Left ventricle myocardium inferior (tissue), 1 donor: ENCODE measurements around the gene SHISA6. TPM values are rescaled to one million over a fixed set of nuclear protein-coding genes. Genes with fewer than 3 reads are reported as not detected.
A peak's percentile ranks its signal among the peaks of the same experiment; 100 is the strongest.
"Not testable (repeated sequence)": the region's sequence is repeated elsewhere in the genome, so short reads cannot be mapped to it uniquely, and the experiment has no call there.

ENCODE experiments used
- DNase-seq: peaks from one replicate; pipeline ENCODE4 v3.0.0-alpha.2; 2020
- H3K27ac ChIP-seq: fragments of 200-600 bp; replicated peaks from 2 replicates; pipeline ENCODE4 v1.8.0; 2021
- H3K27me3 ChIP-seq: fragments of 200-600 bp; 2 replicates; pipeline ENCODE4 v1.8.0; 2021; ENCODE audit warnings: low read depth
- H3K36me3 ChIP-seq: fragments of 200-600 bp; 2 replicates; pipeline ENCODE4 v1.8.0; 2021
- H3K4me1 ChIP-seq: fragments of 200-600 bp; 2 replicates; pipeline ENCODE4 v1.8.0; 2021
- H3K4me3 ChIP-seq: fragments of 200-600 bp; 2 replicates; pipeline ENCODE4 v1.8.0; 2021; ENCODE audit warnings: mild to moderate bottlenecking, moderate library complexity
- H3K9me3 ChIP-seq: fragments of 200-600 bp; replicated peaks from 2 replicates; pipeline ENCODE4 v1.8.0; 2021
- intact Hi-C: fragments of 100-400 bp; cut with micrococcal nuclease; formaldehyde crosslinking; loops from one replicate; pipeline ENCODE4 v1.11.0; 2022
- total RNA-seq: library from RNA; stranded (reverse); fragmentation: NEBNext Ultra II Directional; extraction: Animal tissue kit (Norgen Biotek cat#: 25700); gene quantifications from one replicate; pipeline ENCODE4 v1.2.1, GENCODE V29; 2021
- TF ChIP-seq, protein P1 (sequence below): fragments of 200-600 bp; IDR thresholded peaks from 2 replicates; pipeline ENCODE4 v1.8.0; 2021; ENCODE audit warnings: antibody characterized with exemption, mild to moderate bottlenecking, borderline replicate concordance
- donor health status: DM: no; HTN: yes; CAD: no; lungs with severe emphysema.

Gene SHISA6
- total RNA-seq, 1 donor from 2014 or later, result 0.66 TPM

DNA sequence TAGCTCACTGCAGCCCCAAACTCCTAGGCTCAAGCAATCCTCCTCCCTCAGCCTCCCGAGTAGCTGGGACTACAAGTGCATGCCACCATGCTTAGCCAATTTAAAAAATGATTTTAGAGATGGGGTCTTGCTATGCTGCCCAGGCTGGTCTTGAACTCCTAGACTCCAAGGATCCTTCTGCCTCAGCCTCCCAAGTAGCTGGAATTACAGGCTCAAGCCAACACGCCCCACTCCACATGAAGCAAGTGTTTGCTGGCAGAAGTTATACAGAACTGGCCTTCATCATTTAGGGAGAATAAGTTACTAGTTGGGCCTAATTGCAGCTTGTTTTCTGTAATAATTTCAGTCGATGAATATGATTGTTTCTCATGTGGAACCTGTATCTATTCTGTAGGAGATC, 68.0 kb downstream of the SHISA6 start:
- H3K4me1 ChIP-seq, result no peaks in the 10 kb centered on the region
- no peak overlapping the region for H3K27ac ChIP-seq
- no peak overlapping the region for H3K4me3 ChIP-seq
- no peak for DNase-seq
- TF ChIP-seq, protein P1, sequence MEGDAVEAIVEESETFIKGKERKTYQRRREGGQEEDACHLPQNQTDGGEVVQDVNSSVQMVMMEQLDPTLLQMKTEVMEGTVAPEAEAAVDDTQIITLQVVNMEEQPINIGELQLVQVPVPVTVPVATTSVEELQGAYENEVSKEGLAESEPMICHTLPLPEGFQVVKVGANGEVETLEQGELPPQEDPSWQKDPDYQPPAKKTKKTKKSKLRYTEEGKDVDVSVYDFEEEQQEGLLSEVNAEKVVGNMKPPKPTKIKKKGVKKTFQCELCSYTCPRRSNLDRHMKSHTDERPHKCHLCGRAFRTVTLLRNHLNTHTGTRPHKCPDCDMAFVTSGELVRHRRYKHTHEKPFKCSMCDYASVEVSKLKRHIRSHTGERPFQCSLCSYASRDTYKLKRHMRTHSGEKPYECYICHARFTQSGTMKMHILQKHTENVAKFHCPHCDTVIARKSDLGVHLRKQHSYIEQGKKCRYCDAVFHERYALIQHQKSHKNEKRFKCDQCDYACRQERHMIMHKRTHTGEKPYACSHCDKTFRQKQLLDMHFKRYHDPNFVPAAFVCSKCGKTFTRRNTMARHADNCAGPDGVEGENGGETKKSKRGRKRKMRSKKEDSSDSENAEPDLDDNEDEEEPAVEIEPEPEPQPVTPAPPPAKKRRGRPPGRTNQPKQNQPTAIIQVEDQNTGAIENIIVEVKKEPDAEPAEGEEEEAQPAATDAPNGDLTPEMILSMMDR, result no peak
- no peaks in the 10 kb centered on the region for H3K36me3 ChIP-seq
- no peaks in the 10 kb centered on the region for H3K9me3 ChIP-seq
- H3K27me3 ChIP-seq, result peaks cover 13% of the 10 kb centered on the region
- intact Hi-C loops, result no loop called here

DNA sequence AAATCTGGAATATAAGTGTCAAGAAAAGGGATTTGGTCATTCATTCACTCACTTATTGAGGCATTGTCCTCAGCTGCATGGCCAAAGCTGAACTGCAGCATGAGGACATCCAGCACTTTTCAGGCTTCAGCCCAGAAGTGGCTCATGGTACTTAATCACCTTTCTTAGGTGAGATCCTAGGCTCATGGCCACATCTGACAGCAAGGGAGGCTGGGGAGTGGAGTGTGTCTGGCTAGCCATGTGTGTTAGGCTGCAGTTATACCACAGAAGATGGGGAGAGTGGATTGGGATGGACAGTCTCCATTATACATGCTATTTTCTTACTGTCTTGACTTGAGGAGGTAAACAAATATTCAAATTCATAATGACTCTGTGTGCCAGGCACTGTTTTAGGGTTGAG, 68.8 kb downstream of the SHISA6 start:
- H3K36me3 ChIP-seq, result no peaks in the 10 kb centered on the region
- H3K27me3 ChIP-seq, result peaks cover 13% of the 10 kb centered on the region
- intact Hi-C loops, result no loop called here
- TF ChIP-seq, protein P1, result no peak
- no peak overlapping the region for H3K27ac ChIP-seq
- H3K9me3 ChIP-seq, result no peaks in the 10 kb centered on the region
- no peaks in the 10 kb centered on the region for H3K4me1 ChIP-seq
- no peak overlapping the region for H3K4me3 ChIP-seq
- DNase-seq, result no peak

DNA sequence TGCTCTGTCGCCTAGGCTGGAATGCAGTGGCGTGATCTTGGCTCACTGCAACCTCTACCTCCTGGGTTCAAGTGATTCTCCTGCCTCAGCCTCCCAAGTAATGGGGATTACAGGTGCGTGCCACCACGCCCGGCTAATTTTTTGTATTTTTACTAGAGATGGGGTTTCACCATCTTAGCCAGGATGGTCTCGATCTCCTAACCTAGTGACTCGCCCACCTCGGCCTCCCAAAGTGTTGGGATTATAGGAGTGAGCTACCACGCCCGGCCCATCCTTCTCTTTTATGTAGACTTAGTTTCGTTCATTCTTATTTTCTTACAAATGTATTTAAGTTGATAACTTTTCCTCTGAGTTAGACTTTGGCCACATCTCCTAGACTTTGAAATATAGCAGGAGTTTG, 75.4 kb downstream of the SHISA6 start:
- H3K4me1 ChIP-seq, H3K27me3 ChIP-seq, intact Hi-C loops, H3K36me3 ChIP-seq, H3K27ac ChIP-seq, H3K4me3 ChIP-seq, DNase-seq, H3K9me3 ChIP-seq: not testable (repeated sequence)

DNA sequence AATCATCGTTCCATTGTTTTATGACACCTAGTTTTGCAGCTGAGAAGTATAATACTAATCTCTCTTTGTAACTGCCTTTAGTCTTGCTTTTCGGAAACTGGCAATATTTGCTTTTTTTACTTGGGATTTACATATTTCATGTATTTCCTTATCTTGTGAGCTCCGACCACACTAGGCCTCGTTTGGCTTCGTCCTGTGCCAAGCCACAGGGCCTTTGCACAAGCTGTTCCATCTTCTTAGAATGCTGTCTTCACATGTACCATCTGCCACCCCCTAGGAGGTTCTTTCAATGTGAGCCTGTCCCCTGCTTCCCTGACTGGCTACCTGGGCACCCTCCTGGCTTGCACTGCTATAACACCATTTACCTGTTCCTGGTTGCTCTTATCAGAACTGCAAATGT, 77.2 kb downstream of the SHISA6 start:
- TF ChIP-seq, protein P1, result no peak
- no peak for DNase-seq
- intact Hi-C loops, result no loop called here
- Histone ChIP-seq H3K27me3 (peaks cover 6% of the 10 kb centered on the region), H3K4me3 (no peak overlapping the region), H3K36me3 (no peaks in the 10 kb centered on the region), H3K27ac (no peak overlapping the region), H3K4me1 (no peaks in the 10 kb centered on the region), H3K9me3 (peaks cover 9% of the 10 kb centered on the region)

DNA sequence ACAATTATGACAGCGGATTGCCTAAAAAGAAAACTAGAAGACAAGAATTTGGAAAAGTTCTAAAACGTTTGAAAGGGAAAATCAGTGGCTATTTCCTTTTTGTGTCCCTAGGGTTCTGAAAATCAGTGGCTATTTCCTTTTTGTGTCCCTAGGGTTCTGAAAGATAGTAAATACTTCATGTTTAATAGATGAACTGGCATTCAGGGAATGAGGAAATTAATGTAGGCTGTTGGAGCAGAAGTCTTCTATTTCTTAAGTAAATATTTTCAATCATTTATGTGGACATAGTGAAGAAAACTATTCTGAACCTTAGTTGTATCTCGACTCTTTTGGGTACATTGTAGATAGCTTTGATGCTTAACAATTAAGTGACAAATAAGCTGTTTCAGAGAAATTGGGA, 78.9 kb downstream of the SHISA6 start:
- no peak overlapping the region for H3K4me3 ChIP-seq
- peak overlapping the region; percentile 18 for H3K27ac ChIP-seq
- no peak for DNase-seq
- peaks cover 6% of the 10 kb centered on the region for H3K27me3 ChIP-seq
- intact Hi-C loops, result no loop called here
- TF ChIP-seq, protein P1, result no peak
- H3K9me3 ChIP-seq, result peaks cover 9% of the 10 kb centered on the region
- no peaks in the 10 kb centered on the region for H3K36me3 ChIP-seq
- H3K4me1 ChIP-seq, result no peaks in the 10 kb centered on the region

DNA sequence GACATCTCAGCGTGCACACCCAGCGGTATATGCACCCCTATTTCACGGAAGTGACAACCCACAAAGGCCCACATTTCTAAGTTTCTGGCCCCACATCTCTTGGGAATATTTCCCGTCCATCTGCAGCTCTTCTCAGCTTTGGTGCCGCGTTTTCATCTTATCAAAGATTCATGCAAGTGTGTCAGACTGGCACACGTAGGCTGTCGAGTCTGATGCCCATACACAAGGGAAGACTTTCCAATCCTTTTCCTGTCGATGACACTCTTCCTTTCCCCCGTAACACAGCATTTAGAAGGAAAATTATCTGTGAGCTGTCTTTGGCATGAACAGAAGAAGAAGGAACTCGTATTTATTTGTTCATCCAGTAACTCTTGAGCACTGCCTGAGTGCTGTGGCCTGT, 83.0 kb downstream of the SHISA6 start:
- H3K27ac ChIP-seq, result no peak overlapping the region
- intact Hi-C loops, result no loop called here
- H3K36me3 ChIP-seq, result no peaks in the 10 kb centered on the region
- peaks cover 25% of the 10 kb centered on the region for H3K27me3 ChIP-seq
- DNase-seq, result no peak
- H3K4me1 ChIP-seq, result no peaks in the 10 kb centered on the region
- H3K9me3 ChIP-seq, result peaks cover 9% of the 10 kb centered on the region
- TF ChIP-seq, protein P1, result no peak
- H3K4me3 ChIP-seq, result no peak overlapping the region
